Measurements from ENCODE around the gene C1QTNF9.

Gene C1QTNF9

DNA sequence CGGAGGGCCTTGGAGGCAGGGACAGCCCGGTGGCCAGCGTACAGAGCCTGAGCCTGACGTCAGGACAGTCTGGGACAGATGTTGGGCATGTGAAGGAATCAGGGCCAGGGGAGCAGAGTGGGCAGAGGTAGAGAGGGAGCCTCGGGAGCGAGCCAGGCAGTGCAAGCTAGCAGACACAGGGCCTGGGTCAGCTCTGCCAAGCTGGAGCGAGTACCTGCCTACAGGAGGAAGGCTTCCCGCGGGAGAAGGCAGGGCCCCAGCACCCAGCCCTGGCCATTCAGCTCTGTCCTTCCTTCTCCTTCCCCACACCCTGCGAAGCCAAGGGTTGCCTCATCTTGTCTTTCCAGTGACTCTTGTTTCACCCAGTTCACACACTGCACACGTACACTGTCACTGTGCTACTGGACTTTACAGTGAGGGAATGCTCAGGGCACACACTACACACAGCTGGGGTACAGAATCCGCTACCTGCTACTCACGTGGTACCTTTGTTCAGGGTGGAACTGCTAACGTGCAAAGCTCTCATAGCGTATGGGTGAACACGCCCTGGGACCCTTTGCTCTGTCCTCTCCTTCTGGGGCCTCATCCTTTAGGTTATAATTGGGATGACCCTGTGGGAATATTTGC lies 9.8 kb upstream of the C1QTNF9 start:
- no peak for DNase-seq
- H3K27me3 ChIP-seq = no peaks in the 10 kb centered on the region
- TF ChIP-seq, protein P1, sequence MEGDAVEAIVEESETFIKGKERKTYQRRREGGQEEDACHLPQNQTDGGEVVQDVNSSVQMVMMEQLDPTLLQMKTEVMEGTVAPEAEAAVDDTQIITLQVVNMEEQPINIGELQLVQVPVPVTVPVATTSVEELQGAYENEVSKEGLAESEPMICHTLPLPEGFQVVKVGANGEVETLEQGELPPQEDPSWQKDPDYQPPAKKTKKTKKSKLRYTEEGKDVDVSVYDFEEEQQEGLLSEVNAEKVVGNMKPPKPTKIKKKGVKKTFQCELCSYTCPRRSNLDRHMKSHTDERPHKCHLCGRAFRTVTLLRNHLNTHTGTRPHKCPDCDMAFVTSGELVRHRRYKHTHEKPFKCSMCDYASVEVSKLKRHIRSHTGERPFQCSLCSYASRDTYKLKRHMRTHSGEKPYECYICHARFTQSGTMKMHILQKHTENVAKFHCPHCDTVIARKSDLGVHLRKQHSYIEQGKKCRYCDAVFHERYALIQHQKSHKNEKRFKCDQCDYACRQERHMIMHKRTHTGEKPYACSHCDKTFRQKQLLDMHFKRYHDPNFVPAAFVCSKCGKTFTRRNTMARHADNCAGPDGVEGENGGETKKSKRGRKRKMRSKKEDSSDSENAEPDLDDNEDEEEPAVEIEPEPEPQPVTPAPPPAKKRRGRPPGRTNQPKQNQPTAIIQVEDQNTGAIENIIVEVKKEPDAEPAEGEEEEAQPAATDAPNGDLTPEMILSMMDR (IDR thresholded peaks at IDR 0.05; ENCODE audit: low read depth, low read length) = no peak
- H3K4me3 ChIP-seq (ENCODE audit: low read depth, low read length) = no peak overlapping the region
- H3K9me3 ChIP-seq = no peaks in the 10 kb centered on the region
- no peaks in the 10 kb centered on the region for H3K4me1 ChIP-seq
- no peaks in the 10 kb centered on the region for H3K36me3 ChIP-seq

DNA sequence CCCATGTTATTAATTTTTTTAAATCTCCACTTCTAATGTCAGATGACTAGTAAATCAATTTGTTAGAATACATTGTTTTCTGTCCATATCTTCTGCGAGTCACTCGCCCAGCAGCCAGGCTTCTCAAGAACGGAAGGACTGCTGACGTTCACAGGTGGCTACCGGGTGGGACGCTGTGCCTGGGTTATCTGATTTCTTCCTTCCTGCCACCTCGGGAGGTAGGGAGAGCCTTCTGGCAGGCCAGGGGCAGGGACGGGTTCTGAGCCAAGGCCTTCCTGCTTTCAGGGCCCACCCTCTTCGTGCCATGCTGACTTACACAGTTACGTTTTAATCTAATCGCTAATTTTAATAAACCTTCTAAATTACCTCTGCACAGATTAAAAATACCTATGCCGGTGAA lies 7.9 kb upstream of the C1QTNF9 start:
- DNase-seq = no peak
- Histone ChIP-seq H3K4me1 (no peaks in the 10 kb centered on the region), H3K36me3 (no peaks in the 10 kb centered on the region), H3K9me3 (no peaks in the 10 kb centered on the region), H3K27me3 (no peaks in the 10 kb centered on the region), H3K4me3 (ENCODE audit: low read depth, low read length) (no peak overlapping the region)
- TF ChIP-seq, protein P1 (IDR thresholded peaks at IDR 0.05; ENCODE audit: low read depth, low read length) = no peak

DNA sequence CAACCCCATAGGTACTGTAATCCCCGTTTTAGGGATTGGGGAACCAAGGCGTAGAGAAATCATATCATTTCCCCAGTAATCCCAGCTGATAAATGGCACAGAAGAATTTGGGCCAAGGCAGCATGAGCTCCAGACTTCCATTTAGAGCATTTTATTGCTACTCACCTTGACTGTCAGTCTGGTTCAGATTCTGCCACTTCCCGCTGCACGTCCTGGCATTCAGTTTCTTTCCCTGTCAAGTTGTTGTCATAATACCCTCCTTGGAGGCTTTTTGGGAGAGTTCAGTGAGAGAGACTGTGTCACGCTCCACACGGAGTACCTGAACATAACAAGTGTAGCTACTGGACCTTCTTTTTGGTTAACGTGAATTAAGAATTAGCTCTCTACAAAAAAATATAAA lies 7.5 kb upstream of the C1QTNF9 start:
- Histone ChIP-seq H3K27me3 (no peaks in the 10 kb centered on the region), H3K9me3 (no peaks in the 10 kb centered on the region), H3K36me3 (no peaks in the 10 kb centered on the region), H3K4me1 (no peaks in the 10 kb centered on the region), H3K4me3 (ENCODE audit: low read depth, low read length) (no peak overlapping the region)
- no peak for DNase-seq
- TF ChIP-seq, protein P1 (IDR thresholded peaks at IDR 0.05; ENCODE audit: low read depth, low read length) = no peak

DNA sequence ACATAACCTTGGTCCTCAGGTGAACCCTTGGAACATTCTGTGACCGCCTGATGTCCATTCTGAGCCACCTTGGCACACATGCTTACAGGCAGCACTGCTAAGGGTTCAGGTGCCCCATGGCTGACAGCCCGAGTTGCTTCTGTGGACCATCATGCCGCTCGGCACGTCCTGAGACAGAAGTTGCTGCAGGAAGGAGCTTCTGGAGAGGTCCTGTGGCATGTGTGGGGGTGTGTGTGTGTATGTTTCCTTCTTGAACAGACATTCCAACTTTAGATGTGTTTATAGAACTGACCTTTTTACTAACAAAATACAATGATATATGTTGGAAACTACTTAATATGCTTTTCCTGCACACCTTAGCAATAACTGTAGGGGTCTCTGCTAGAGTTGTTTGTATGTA lies 4.8 kb upstream of the C1QTNF9 start:
- H3K9me3 ChIP-seq = no peaks in the 10 kb centered on the region
- H3K4me3 ChIP-seq (ENCODE audit: low read depth, low read length) = no peak overlapping the region
- TF ChIP-seq, protein P1 (IDR thresholded peaks at IDR 0.05; ENCODE audit: low read depth, low read length) = no peak
- H3K4me1 ChIP-seq = no peaks in the 10 kb centered on the region
- H3K36me3 ChIP-seq = no peaks in the 10 kb centered on the region
- no peak for DNase-seq
- no peaks in the 10 kb centered on the region for H3K27me3 ChIP-seq

DNA sequence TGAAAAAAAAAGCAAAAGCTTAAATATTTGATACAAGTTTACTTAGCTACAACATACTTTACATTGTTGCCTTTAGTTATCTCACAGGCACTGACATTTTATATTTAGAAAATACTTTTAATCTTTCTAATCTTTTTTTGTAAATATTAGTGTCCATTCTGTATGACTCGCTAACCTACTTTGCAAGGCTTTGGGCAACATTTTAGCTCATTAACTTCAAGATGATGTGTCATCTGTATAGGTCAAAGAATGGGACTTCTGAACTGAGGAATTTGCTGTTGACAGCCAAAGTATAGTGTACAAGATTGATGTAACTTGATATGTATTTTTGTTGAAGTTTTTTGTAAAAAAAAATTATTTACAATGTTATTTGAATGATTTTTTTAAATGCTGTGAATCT lies 2.7 kb upstream of the C1QTNF9 start:
- DNase-seq = no peak
- Histone ChIP-seq H3K4me1 (no peaks in the 10 kb centered on the region), H3K36me3 (no peaks in the 10 kb centered on the region), H3K9me3 (no peaks in the 10 kb centered on the region), H3K27me3 (no peaks in the 10 kb centered on the region), H3K4me3 (ENCODE audit: low read depth, low read length) (no peak overlapping the region)
- TF ChIP-seq, protein P1 (IDR thresholded peaks at IDR 0.05; ENCODE audit: low read depth, low read length) = no peak

DNA sequence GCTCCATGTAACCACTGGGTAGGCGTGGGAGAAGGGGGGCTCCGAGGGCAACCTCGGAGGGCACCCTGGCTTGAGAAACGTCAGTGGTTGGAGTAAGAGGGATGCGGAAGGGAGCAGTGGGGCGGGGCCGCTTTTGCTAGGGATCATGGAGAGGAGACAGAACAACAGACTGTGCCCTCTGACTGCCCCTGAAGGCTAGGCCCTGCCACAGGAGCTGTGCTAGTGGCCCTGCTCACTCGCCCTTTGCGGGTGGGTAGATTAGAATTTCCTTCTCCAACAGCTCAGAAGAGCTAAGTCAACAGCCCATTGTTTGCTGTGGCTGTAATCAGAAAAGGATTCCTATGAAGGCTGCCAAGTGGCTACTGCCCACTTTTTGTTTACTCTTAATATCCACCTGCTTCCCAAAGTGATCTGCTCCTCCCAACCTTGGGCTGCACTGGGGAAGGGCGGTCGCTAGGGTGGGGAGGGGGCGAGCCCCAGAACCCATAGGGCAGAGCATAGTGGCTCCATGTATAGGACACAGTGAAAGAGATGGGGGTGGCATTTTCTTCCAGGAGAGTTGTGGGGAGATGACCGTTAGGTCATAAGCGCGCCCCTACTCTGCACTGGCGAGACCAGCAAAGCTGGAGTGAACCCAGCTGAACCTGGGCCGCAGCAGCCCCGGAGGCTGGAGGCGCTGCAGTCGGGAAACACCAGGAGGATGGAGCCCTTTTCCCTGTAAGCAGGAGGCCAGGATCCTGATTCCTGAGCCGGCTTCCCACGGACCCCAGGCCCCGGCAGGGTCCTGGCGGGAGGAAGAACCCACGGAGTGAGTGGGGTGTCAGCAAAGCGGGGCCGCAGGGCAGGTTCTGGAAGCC lies 1.9 kb upstream of the C1QTNF9 start:
- Histone ChIP-seq H3K27me3 (no peaks in the 10 kb centered on the region), H3K4me3 (ENCODE audit: low read depth, low read length) (no peak overlapping the region), H3K36me3 (no peaks in the 10 kb centered on the region), H3K9me3 (no peaks in the 10 kb centered on the region), H3K4me1 (no peaks in the 10 kb centered on the region)
- TF ChIP-seq, protein P1 (IDR thresholded peaks at IDR 0.05; ENCODE audit: low read depth, low read length) = no peak
- DNase-seq = no peak
